IMR-90 (cell line): Measurements from ENCODE around the gene SLC25A38. TPM values are rescaled to one million over a fixed set of nuclear protein-coding genes. Genes with fewer than 3 reads are reported as not detected.

Experiments used
- ATAC-seq: fragments of 200-7000 bp; cut with Tn5 transposase; 2 replicates; pipeline ENCODE4 v1.9.1; 2020; ENCODE audit warnings: low read depth, mild to moderate bottlenecking, moderate library complexity
- BruUV-seq: library from RNA; stranded (reverse); fragments of 400-500 nt; replicated peaks from 2 replicates; lab custom pipeline; 2021; lab: Mats Ljungman, UMichigan
- CTCF ChIA-PET: fragments of 300-600 bp; formaldehyde crosslinking; extraction: SDS; loops from one replicate; lab custom pipeline; 2021; ENCODE audit warnings: antibody characterized with exemption; lab: Yijun Ruan, JAX
- POLR2A ChIA-PET: fragments of 300-600 bp; sonication (Branson Sonifier 250); formaldehyde crosslinking; loops from one replicate; lab custom pipeline; 2022; ENCODE audit warnings: antibody characterized with exemption; ENCODE audit not compliant: unreplicated experiment; lab: Charles Lee
- DNase-seq: peaks from one replicate; pipeline ENCODE4 v3.0.0; 2013
- H2AFZ ChIP-seq: replicated peaks from 2 replicates; pipeline ENCODE3; 2013; ENCODE audit warnings: low read length, mild to moderate bottlenecking; ENCODE audit not compliant: poor library complexity
- H2AK5ac ChIP-seq: 2 replicates; pipeline ENCODE4 v1.6.1; 2013; ENCODE audit warnings: low read depth, low read length, inconsistent platforms
- H2AK9ac ChIP-seq: replicated peaks from 2 replicates; pipeline ENCODE3; 2013; ENCODE audit warnings: mild to moderate bottlenecking, low read depth, low read length, moderate library complexity; ENCODE audit not compliant: poor library complexity
- H2BK120ac ChIP-seq: 2 replicates; pipeline ENCODE4 v1.6.1; 2013; ENCODE audit warnings: low read depth, low read length, inconsistent platforms
- H2BK15ac ChIP-seq: 3 replicates; pipeline ENCODE4 v1.6.1; 2013; ENCODE audit warnings: low read depth, low read length, inconsistent platforms
- H2BK20ac ChIP-seq: 2 replicates; pipeline ENCODE4 v1.6.1; 2013; ENCODE audit warnings: low read depth, mild to moderate bottlenecking, inconsistent platforms, low read length, moderate library complexity
- H2BK5ac ChIP-seq: 2 replicates; pipeline ENCODE4 v1.6.1; 2013; ENCODE audit warnings: mild to moderate bottlenecking, low read depth, low read length, inconsistent platforms; ENCODE audit not compliant: poor library complexity, severe bottlenecking
- H3K14ac ChIP-seq: replicated peaks from 2 replicates; pipeline ENCODE4 v1.6.1; 2013; ENCODE audit warnings: low read depth, low read length, inconsistent platforms
- H3K18ac ChIP-seq: 2 replicates; pipeline ENCODE4 v1.6.1; 2013; ENCODE audit warnings: low read depth, low read length, control low read depth
- H3K23ac ChIP-seq: 2 replicates; pipeline ENCODE4 v1.6.1; 2013; ENCODE audit warnings: low read depth, low read length, inconsistent platforms
- H3K27ac ChIP-seq: 2 replicates; pipeline ENCODE4 v1.5.1; 2013; ENCODE audit warnings: mild to moderate bottlenecking, control low read depth, low read length; ENCODE audit not compliant: insufficient read depth
- H3K27me3 ChIP-seq: 2 replicates; pipeline ENCODE4 v1.6.1; 2013; ENCODE audit warnings: low read length; ENCODE audit not compliant: control insufficient read depth, insufficient read depth
- H3K36me3 ChIP-seq: 2 replicates; pipeline ENCODE4 v1.6.1; 2013; ENCODE audit warnings: low read length, mixed read lengths; ENCODE audit not compliant: control insufficient read depth, insufficient read depth
- H3K4ac ChIP-seq: 2 replicates; pipeline ENCODE4 v1.6.1; 2013; ENCODE audit warnings: low read depth, low read length, inconsistent platforms
- H3K4me1 ChIP-seq: 2 replicates; pipeline ENCODE4 v1.6.1; 2013; ENCODE audit warnings: low read length, mixed read lengths; ENCODE audit not compliant: control insufficient read depth, insufficient read depth
- H3K4me2 ChIP-seq: 2 replicates; pipeline ENCODE4 v1.6.1; 2013; ENCODE audit warnings: low read depth, mild to moderate bottlenecking, control low read depth, low read length, moderate library complexity
- H3K4me3 ChIP-seq: 2 replicates; pipeline ENCODE4 v1.5.1; 2013; ENCODE audit warnings: low read depth, mild to moderate bottlenecking, control low read depth, low read length, moderate library complexity; ENCODE audit not compliant: insufficient read depth
- H3K56ac ChIP-seq: 2 replicates; pipeline ENCODE4 v1.6.1; 2013; ENCODE audit warnings: low read length, inconsistent platforms; ENCODE audit not compliant: insufficient read depth; ENCODE audit errors: extremely low read depth
- H3K79me1 ChIP-seq, 2 experiments: 2 replicates each; pipeline ENCODE4 v1.6.1; 2013; ENCODE audit warnings: low read length in 2 of 2, inconsistent platforms in 1 of 2, low read depth in 1 of 2
- H3K9ac ChIP-seq: 2 replicates; pipeline ENCODE4 v1.6.1; 2013; ENCODE audit warnings: low read depth, low read length, control low read depth
- H3K9me1 ChIP-seq: 2 replicates; pipeline ENCODE4 v1.6.1; 2013; ENCODE audit warnings: low read length, inconsistent platforms; ENCODE audit not compliant: insufficient read depth
- H3K9me3 ChIP-seq: 2 replicates; pipeline ENCODE4 v1.6.1; 2013; ENCODE audit warnings: low read length; ENCODE audit not compliant: control insufficient read depth, insufficient read depth
- H4K20me1 ChIP-seq: 2 replicates; pipeline ENCODE4 v1.6.1; 2013; ENCODE audit warnings: low read length, inconsistent platforms; ENCODE audit not compliant: insufficient read depth
- H4K5ac ChIP-seq: 2 replicates; pipeline ENCODE4 v1.6.1; 2013; ENCODE audit warnings: mild to moderate bottlenecking, low read depth, low read length, control low read depth
- H4K8ac ChIP-seq, 2 experiments: 2 replicates each; pipeline ENCODE4 v1.6.1; 2013; ENCODE audit warnings: low read depth in 2 of 2, low read length in 2 of 2, control low read depth in 1 of 2, inconsistent platforms in 1 of 2
- H4K91ac ChIP-seq: 2 replicates; pipeline ENCODE4 v1.6.1; 2013; ENCODE audit warnings: low read depth, low read length, inconsistent platforms; ENCODE audit not compliant: insufficient read depth
- CHD1 ChIP-seq: IDR thresholded peaks from 2 replicates; pipeline ENCODE4 v1.6.1; 2012; ENCODE audit warnings: low read depth, low read length, improper control_type of control experiment
- MXI1 ChIP-seq: IDR thresholded peaks from 2 replicates; pipeline ENCODE4 v1.6.1; 2012; ENCODE audit warnings: low read depth, mild to moderate bottlenecking, low read length, moderate library complexity, borderline replicate concordance
- NFE2L2 ChIP-seq: fragments of 150-350 bp; IDR thresholded peaks from 2 replicates; pipeline ENCODE4 v1.6.1; 2016; ENCODE audit warnings: low read depth, mild to moderate bottlenecking, low read length
- SMC3 ChIP-seq: fragments of 150-350 bp; IDR thresholded peaks from 2 replicates; pipeline ENCODE4 v1.6.1; 2016; ENCODE audit warnings: low read depth, mild to moderate bottlenecking, antibody characterized with exemption, low read length, moderate library complexity
- USF2 ChIP-seq: fragments of 150-350 bp; IDR thresholded peaks from 2 replicates; pipeline ENCODE4 v1.6.1; 2017; ENCODE audit warnings: mild to moderate bottlenecking, antibody characterized with exemption, low read length, low read depth
- WGBS, 2 experiments: methylation state at CpG; one replicate each; pipeline versions ENCODE4 v1.1.5 to v1.1.7; 2013; ENCODE audit warnings: missing lambda C conversion rate in 2 of 2; ENCODE audit not compliant: insufficient read length in 1 of 2; ENCODE audit errors: extremely low coverage in 2 of 2; 5-methylcytosine and 5-hydroxymethylcytosine counted together
- dilution Hi-C: fragments of 300-500 bp; cut with HindIII; formaldehyde crosslinking; loops from one replicate; pipeline ENCODE4 v1.14.3; 2018; ENCODE audit warnings: low sequenced_read_pairs; ENCODE audit not compliant: unreplicated experiment
- in situ Hi-C: fragments of 300-500 bp; cut with MboI; formaldehyde crosslinking; loops from 3 replicates; pipeline ENCODE4 v1.14.3; 2019; ENCODE audit warnings: low sequenced_read_pairs, inconsistent platforms, mixed read lengths
- intact Hi-C: fragments of 100-400 bp; cut with micrococcal nuclease; formaldehyde crosslinking; loops from 2 replicates; pipeline ENCODE4 v1.10.0; 2022
- polyA plus RNA-seq, 3 experiments: library from polyadenylated mRNA; depleted of rRNA; stranded (reverse); fragments of >200 nt; gene quantifications; 2 replicates each; pipeline ENCODE4 v1.2.3, GENCODE V29; 2012; ENCODE audit warnings: low replicate concordance in 1 of 3
- total RNA-seq: library from RNA; depleted of rRNA; stranded (reverse); fragments of >200 nt; gene quantifications from 2 replicates; pipeline ENCODE4 v1.2.3, GENCODE V29; 2012

Gene SLC25A38
- total and polyA plus RNA-seq, 2 of the 4 experiments (the other 2 are of a cell fraction): 17.4 to 22.6 TPM

GRCh38 chr3:39420543-39420942, 37.4 kb downstream of the SLC25A38 start:
- ATAC-seq: no peak
- Histone ChIP-seq H3K18ac (no peak overlapping the region), H2BK20ac (no peak overlapping the region), H2AK9ac (no peak overlapping the region), H3K4me3 (no peak overlapping the region), H3K4me2 (no peak overlapping the region), H2AK5ac (no peak overlapping the region), H3K36me3 (no peaks in the 10 kb centered on the region), H3K4me1 (no peaks in the 10 kb centered on the region), H4K20me1 (no peaks in the 10 kb centered on the region; the same call in 1 of the 2 replicates), H3K79me1 (no peaks in the 10 kb centered on the region), H3K9me3 (no peaks in the 10 kb centered on the region), H3K9ac (no peak overlapping the region), H3K4ac (no peak overlapping the region), H3K27ac (no peak overlapping the region), H3K9me1 (no peaks in the 10 kb centered on the region; the same call in 1 of the 2 replicates), H3K27me3 (no peaks in the 10 kb centered on the region), H4K5ac (no peak overlapping the region), H3K23ac (no peak overlapping the region), H2AFZ (no peak overlapping the region), H3K14ac (no peak overlapping the region), H3K56ac (no peak overlapping the region), H2BK15ac (no peak overlapping the region), H4K8ac (no peak overlapping the region), H2BK120ac (no peak overlapping the region), H2BK5ac (no peak overlapping the region), H4K91ac (no peak overlapping the region)
- intact Hi-C loops: no loop called here
- no peak for DNase-seq
- WGBS, 2 experiments: 60% methylated on average over 1 of the region's 2 CpGs; no CpG with 5 or more reads in 1 of the 2 experiments
- dilution Hi-C loops: no loop called here
- ChIA-PET POLR2A (no interaction called here), CTCF (no interaction called here)
- in situ Hi-C loops: no loop called here
- no peak for TF ChIP-seq NFE2L2
- no peak for TF ChIP-seq CHD1
- no peak for TF ChIP-seq SMC3
- TF ChIP-seq USF2: no peak
- TF ChIP-seq MXI1: no peak
- BruUV-seq: no TSS peak
